DMS153 treated with DMSO at 0.1 percent for 48 hours (cell line): ENCODE results near the gene KCNIP4.

Experiments used
- DNase-seq: peaks from one replicate; lab custom pipeline; 2025; ENCODE audit not compliant: unreplicated experiment; lab: John Stamatoyannopoulos, UW

KCNIP4 gene

GRCh38 chr4:20687864-20688263 lies 1260.7 kb downstream of the KCNIP4 start:
- no peak for DNase-seq

GRCh38 chr4:20684852-20685763 lies 1263.5 kb downstream of the KCNIP4 start:
- DNase-seq = peak; percentile 2

GRCh38 chr4:20683766-20684165 lies 1264.8 kb downstream of the KCNIP4 start:
- no peak for DNase-seq

- DNase-seq = no peak
These were observed 1265.7 kb downstream of the KCNIP4 start for GRCh38 chr4:20682853-20683252.

- DNase-seq = no peak
These were observed 1267.3 kb downstream of the KCNIP4 start for GRCh38 chr4:20681271-20681670.

GRCh38 chr4:20680736-20681135 lies 1267.8 kb downstream of the KCNIP4 start:
- no peak for DNase-seq

- no peak for DNase-seq
These were observed 1268.6 kb downstream of the KCNIP4 start for GRCh38 chr4:20679951-20680350.
